22Rv1 (cell line): ENCODE data around the gene SPEF1.

Experiments used
- ZFX ChIP-seq: fragments of 450-650 bp; IDR thresholded peaks from 2 replicates; pipeline ENCODE4 v1.6.1; 2017; ENCODE audit warnings: antibody characterized with exemption, borderline replicate concordance
- TF ChIP-seq, protein P1 (sequence below): fragments of 450-650 bp; IDR thresholded peaks from 2 replicates; pipeline ENCODE4 v1.5.1; 2017; ENCODE audit warnings: mild to moderate bottlenecking

DNA sequence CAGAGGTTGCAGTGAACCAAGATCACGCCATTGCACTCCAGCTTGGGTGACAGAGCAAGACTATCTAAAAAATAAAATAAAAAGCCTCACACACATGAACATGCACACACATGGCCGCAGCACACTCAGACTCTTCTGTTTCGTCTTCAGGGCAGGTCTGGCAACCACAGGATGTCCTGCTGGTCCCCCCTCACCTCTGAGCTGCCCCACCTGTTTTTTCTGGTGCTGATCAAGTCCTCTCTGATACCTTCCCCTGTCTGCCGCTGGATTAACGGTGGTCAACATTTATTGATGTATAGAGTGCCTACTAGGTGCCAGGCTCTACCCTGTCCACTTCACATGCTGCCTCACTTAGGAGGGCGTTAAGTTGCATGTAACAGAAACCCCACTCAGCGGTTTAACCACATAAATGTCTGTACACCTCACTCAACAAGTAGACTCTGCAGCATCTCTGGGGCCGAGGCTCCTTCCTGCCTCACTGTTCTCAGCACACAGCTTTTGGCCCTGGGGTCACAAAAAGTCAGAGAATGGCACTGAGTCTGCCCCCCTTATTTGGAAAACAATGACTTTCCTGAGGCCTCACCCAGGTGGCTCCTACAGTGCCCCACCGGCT lies 34.6 kb upstream of the SPEF1 start:
- TF ChIP-seq, protein P1, sequence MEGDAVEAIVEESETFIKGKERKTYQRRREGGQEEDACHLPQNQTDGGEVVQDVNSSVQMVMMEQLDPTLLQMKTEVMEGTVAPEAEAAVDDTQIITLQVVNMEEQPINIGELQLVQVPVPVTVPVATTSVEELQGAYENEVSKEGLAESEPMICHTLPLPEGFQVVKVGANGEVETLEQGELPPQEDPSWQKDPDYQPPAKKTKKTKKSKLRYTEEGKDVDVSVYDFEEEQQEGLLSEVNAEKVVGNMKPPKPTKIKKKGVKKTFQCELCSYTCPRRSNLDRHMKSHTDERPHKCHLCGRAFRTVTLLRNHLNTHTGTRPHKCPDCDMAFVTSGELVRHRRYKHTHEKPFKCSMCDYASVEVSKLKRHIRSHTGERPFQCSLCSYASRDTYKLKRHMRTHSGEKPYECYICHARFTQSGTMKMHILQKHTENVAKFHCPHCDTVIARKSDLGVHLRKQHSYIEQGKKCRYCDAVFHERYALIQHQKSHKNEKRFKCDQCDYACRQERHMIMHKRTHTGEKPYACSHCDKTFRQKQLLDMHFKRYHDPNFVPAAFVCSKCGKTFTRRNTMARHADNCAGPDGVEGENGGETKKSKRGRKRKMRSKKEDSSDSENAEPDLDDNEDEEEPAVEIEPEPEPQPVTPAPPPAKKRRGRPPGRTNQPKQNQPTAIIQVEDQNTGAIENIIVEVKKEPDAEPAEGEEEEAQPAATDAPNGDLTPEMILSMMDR, result no peak
- no peak for TF ChIP-seq ZFX
